K562 (cell line): ENCODE measurements around the gene STK32C. TPM values are rescaled to one million over a fixed set of nuclear protein-coding genes. Genes with fewer than 3 reads are reported as not detected.

Experiments used
- ATAC-seq: fragments of 200-7000 bp; cut with Tn5 transposase; 3 replicates; pipeline ENCODE4 v1.9.1; 2020; ENCODE audit warnings: moderate library complexity
- BruUV-seq: library from RNA; stranded (reverse); fragments of 400-500 nt; replicated peaks from 2 replicates; lab custom pipeline; 2021; lab: Mats Ljungman, UMichigan
- CTCF ChIA-PET: fragments of 300-600 bp; formaldehyde crosslinking; extraction: SDS; loops from one replicate; lab custom pipeline; 2021; ENCODE audit warnings: low intra/inter-chr PET ratio; lab: Yijun Ruan, JAX
- POLR2A ChIA-PET: fragments of 300-600, 350-650 bp; sonication (Branson Sonifier 250); formaldehyde crosslinking; extraction: SDS; loops from one replicate; lab custom pipeline; 2021; ENCODE audit warnings: antibody characterized with exemption, inconsistent platforms; lab: Yijun Ruan, JAX
- DNase-seq, 4 experiments: peaks; one replicate each; pipeline versions ENCODE4 v3.0.0 to v3.0.0-alpha.2; 2011 to 2018; ENCODE audit warnings: low spot score in 3 of 4, mixed read lengths in 3 of 4; ENCODE audit errors: extremely low read depth in 1 of 4
- FAIRE-seq: peaks from 2 replicates; lab custom pipeline; 2011; peaks lifted over from hg19 to GRCh38; lab: Jason Lieb, UNC
- H2AFZ ChIP-seq: 2 replicates; pipeline ENCODE4 v1.6.0; 2011; ENCODE audit warnings: low read depth, low read length, control low read depth, inconsistent platforms
- H3K27ac ChIP-seq: fragments of 200-600 bp; 3 replicates; pipeline ENCODE4 v1.8.0; 2011; ENCODE audit warnings: low read depth, mild to moderate bottlenecking, control low read depth, inconsistent platforms, low read length, moderate library complexity, mixed read lengths; ENCODE audit errors: extremely low read depth
- H3K27me3 ChIP-seq, 2 experiments: fragments of 300-600 bp in 1 of 2; 2 replicates in 1 of 2; 3 replicates in 1 of 2; pipeline versions ENCODE4 v1.6.0 to v1.8.0; 2011; ENCODE audit warnings: inconsistent platforms in 2 of 2, low read length in 2 of 2, mild to moderate bottlenecking in 1 of 2, mixed read lengths in 1 of 2, moderate library complexity in 1 of 2; ENCODE audit not compliant: control insufficient read depth in 2 of 2, insufficient read depth in 2 of 2
- H3K36me3 ChIP-seq: fragments of 300-600 bp; 3 replicates; pipeline ENCODE4 v1.8.0; 2011; ENCODE audit warnings: mild to moderate bottlenecking, low read length, inconsistent platforms; ENCODE audit not compliant: control insufficient read depth, insufficient read depth
- H3K4me1 ChIP-seq, 2 experiments: fragments of 200-600 bp in 1 of 2; replicated peaks in 1 of 2; 2 replicates in 1 of 2; 3 replicates in 1 of 2; pipeline versions ENCODE4 v1.5.1 to v1.8.0; 2011; ENCODE audit warnings: inconsistent platforms in 2 of 2, low read length in 2 of 2, mild to moderate bottlenecking in 1 of 2, mixed read lengths in 1 of 2, moderate library complexity in 1 of 2; ENCODE audit not compliant: control insufficient read depth in 2 of 2, insufficient read depth in 2 of 2
- H3K4me2 ChIP-seq: 2 replicates; pipeline ENCODE4 v1.6.1; 2011; ENCODE audit warnings: low read length, control low read depth, inconsistent platforms, mixed read lengths; ENCODE audit not compliant: insufficient read depth
- H3K4me3 ChIP-seq: fragments of 200-600 bp; sonication (generic), shearing (Covaris generic); 2 replicates; pipeline ENCODE4 v1.5.1; 2016; ENCODE audit warnings: control low read depth, inconsistent platforms
- H3K79me2 ChIP-seq: fragments of 200-600 bp; 3 replicates; pipeline ENCODE4 v1.8.0; 2011; ENCODE audit warnings: low read length, inconsistent platforms; ENCODE audit not compliant: control insufficient read depth, insufficient read depth
- H3K9ac ChIP-seq, 2 experiments: 2 replicates each; pipeline versions ENCODE4 v1.6.0 to v1.6.1; 2011; ENCODE audit warnings: low read depth in 2 of 2, low read length in 2 of 2, control low read depth in 1 of 2, inconsistent platforms in 1 of 2, mild to moderate bottlenecking in 1 of 2, mixed read lengths in 1 of 2; ENCODE audit not compliant: insufficient read depth in 1 of 2
- H3K9me1 ChIP-seq: one replicate; pipeline ENCODE4 v1.6.0; 2011; ENCODE audit warnings: inconsistent platforms, mild to moderate bottlenecking, low read length, moderate library complexity; ENCODE audit not compliant: control insufficient read depth, insufficient read depth
- H3K9me3 ChIP-seq: replicated peaks from 2 replicates; pipeline ENCODE4 v1.5.1; 2011; ENCODE audit warnings: low read depth, low read length, inconsistent platforms; ENCODE audit not compliant: control insufficient read depth, insufficient read depth
- H4K20me1 ChIP-seq: replicated peaks from 2 replicates; pipeline ENCODE4 v1.6.1; 2011; ENCODE audit warnings: low read length, inconsistent platforms, mixed read lengths; ENCODE audit not compliant: control insufficient read depth, insufficient read depth
- ADNP ChIP-seq: fragments of 200-800 bp; sonication (Bioruptor generic); IDR thresholded peaks from 2 replicates; pipeline ENCODE4 v1.6.1; 2016; ENCODE audit warnings: missing genetic modification characterization, missing compliant biosample characterization
- CHD1 ChIP-seq: fragments of 200-600 bp; sonication (generic); IDR thresholded peaks from one replicate; pipeline ENCODE4 v1.6.1; 2012; ENCODE audit warnings: mild to moderate bottlenecking, moderate library complexity, low read length, inconsistent platforms
- COPS2 ChIP-seq: fragments of 450-650 bp; conservative IDR thresholded peaks from 2 replicates; pipeline ENCODE4 v1.6.1; 2016; ENCODE audit warnings: mild to moderate bottlenecking, moderate library complexity
- ETS2 ChIP-seq: IDR thresholded peaks from 2 replicates; pipeline ENCODE4 v1.6.1; 2016; ENCODE audit warnings: borderline replicate concordance, missing genetic modification characterization, mild to moderate bottlenecking, moderate library complexity, missing compliant biosample characterization; ENCODE audit not compliant: poor library complexity, severe bottlenecking
- FOSL1 ChIP-seq: fragments of 200-800 bp; sonication (Bioruptor generic); conservative IDR thresholded peaks from 2 replicates; pipeline ENCODE4 v1.6.1; 2016; ENCODE audit warnings: missing genetic modification characterization, missing compliant biosample characterization
- FOXM1 ChIP-seq, 2 experiments: fragments of 450-650 bp in 1 of 2; sonication (generic) in 1 of 2; formaldehyde crosslinking in 1 of 2; IDR thresholded peaks; 2 replicates each; pipeline versions ENCODE4 v1.6.1 to v1.9.0; 2017 to 2022; ENCODE audit warnings: low read depth in 2 of 2, mild to moderate bottlenecking in 2 of 2, missing genetic modification reagents in 1 of 2, moderate library complexity in 1 of 2
- NELFE ChIP-seq: IDR thresholded peaks from 2 replicates; pipeline ENCODE4 v1.6.1; 2011; ENCODE audit warnings: mild to moderate bottlenecking; ENCODE audit not compliant: insufficient read depth, insufficient read length
- PURB ChIP-seq: sonication (generic); formaldehyde crosslinking; IDR thresholded peaks from 2 replicates; pipeline ENCODE4 v1.9.0; 2021; ENCODE audit warnings: low read depth, mild to moderate bottlenecking, missing genetic modification reagents
- TOE1 ChIP-seq, 2 experiments: fragments of 450-650 bp in 1 of 2; sonication (generic) in 1 of 2; formaldehyde crosslinking in 1 of 2; IDR thresholded peaks; 2 replicates each; pipeline versions ENCODE4 v1.7.1 to v1.8.0; 2016 to 2022; ENCODE audit warnings: borderline replicate concordance in 2 of 2, mild to moderate bottlenecking in 2 of 2, antibody characterized with exemption in 1 of 2, inconsistent platforms in 1 of 2, low read depth in 1 of 2, missing genetic modification reagents in 1 of 2, moderate library complexity in 1 of 2
- YBX1 ChIP-seq: fragments of 450-650 bp; IDR thresholded peaks from 2 replicates; pipeline ENCODE4 v1.7.1; 2016; ENCODE audit warnings: mild to moderate bottlenecking
- ZBTB43 ChIP-seq: sonication (generic); formaldehyde crosslinking; IDR thresholded peaks from 2 replicates; pipeline ENCODE4 v1.8.0; 2023; ENCODE audit warnings: mild to moderate bottlenecking, missing genetic modification reagents
- ZNF165 ChIP-seq: fragments of 250-450 bp; sonication (Bioruptor Pico); IDR thresholded peaks from 2 replicates; pipeline ENCODE4 v1.4.0; 2020; ENCODE audit warnings: borderline replicate concordance
- ZNF696 ChIP-seq: fragments of 250-450 bp; sonication (Bioruptor Pico); conservative IDR thresholded peaks from 2 replicates; pipeline ENCODE4 v1.4.0; 2020; ENCODE audit warnings: mild to moderate bottlenecking, moderate library complexity
- WGBS: fragments of 100-300 bp; shearing (Covaris generic); methylation state at CpG from one replicate; pipeline ENCODE4 v1.1.6; 2016; ENCODE audit warnings: low coverage, mixed read lengths; ENCODE audit not compliant: insufficient coverage; ENCODE audit errors: missing lambda C conversion rate; 5-methylcytosine and 5-hydroxymethylcytosine counted together
- in situ Hi-C: fragments of 300-500 bp; cut with MboI; formaldehyde crosslinking; loops from 4 replicates; pipeline ENCODE4 v1.15.0; 2018; ENCODE audit warnings: inconsistent platforms, mixed read lengths
- intact Hi-C: fragments of 100-400 bp; cut with micrococcal nuclease; formaldehyde crosslinking; loops from 2 replicates; pipeline ENCODE4 v1.14.2; 2022
- polyA plus RNA-seq, 8 experiments: library from polyadenylated mRNA; depleted of rRNA in 4 of 8; stranded (reverse) in 5 of 8; unstranded in 3 of 8; fragments of >200 nt; fragmentation: Nextera tagmentation in 2 of 8; fragmentation: Illumina TruSeq in 1 of 8; extraction: Ambion mirVana in 2 of 8; extraction: Trizol in 1 of 8; gene quantifications; 2 replicates each; pipeline versions ENCODE4 v1.2.1 to v1.2.3, GENCODE V29; 2011 to 2014; ENCODE audit warnings: inconsistent platforms in 1 of 8, missing spikeins in 1 of 8
- total RNA-seq, 7 experiments: library from RNA; depleted of rRNA in 6 of 7; stranded (reverse); fragments of >200 nt in 6 of 7; fragmentation: Illumina TruSeq in 2 of 7; extraction: Trizol in 2 of 7; gene quantifications; 2 replicates each; pipeline versions ENCODE4 v1.2.1 to v1.2.3, GENCODE V29; 2011 to 2021; ENCODE audit warnings: low replicate concordance in 1 of 7

STK32C gene
- total and polyA plus RNA-seq, 9 of the 15 experiments (the other 6 are each of a cell fraction or from before 2014, with no cell fraction given): 1.5 to 20.9 (median 6.5) TPM

GRCh38 chr10:132298038-132298881 lies 9.5 kb downstream of the STK32C start:
- in situ Hi-C loops: no loop called here
- DNase-seq (no peak), FAIRE-seq (no peak), ATAC-seq (no peak)
- Histone ChIP-seq H3K27me3 (peaks cover 24 to 85% of the 10 kb centered on the region in 2 experiments), H4K20me1 (peaks cover 5% of the 10 kb centered on the region), H3K9me3 (no peaks in the 10 kb centered on the region), H3K27ac (no peak overlapping the region), H2AFZ (no peak overlapping the region), H3K9me1 (peaks cover 2% of the 10 kb centered on the region), H3K9ac (no peak overlapping the region), H3K4me2 (no peak overlapping the region), H3K36me3 (no peaks in the 10 kb centered on the region), H3K79me2 (no peaks in the 10 kb centered on the region), H3K4me3 (no peak overlapping the region), H3K4me1 (peaks cover 0 to 20% of the 10 kb centered on the region in 2 experiments; a peak in 2 of 5 replicates)
- TF ChIP-seq ETS2 (tag): no peak
- intact Hi-C loops: no loop called here
- ChIA-PET POLR2A (interaction anchor here (0.7 kb wide), 2 partner anchors 20 to 50 kb away, joined by 3 read pairs; no protein-coding TSS in a partner anchor), CTCF (interaction anchor here (0.7 kb wide), 1 partner anchor 34 kb away, joined by 5 read pairs; no protein-coding TSS in a partner anchor)
- BruUV-seq: no TSS peak
- 5% methylated on average over 15 of the region's 28 CpGs for whole genome bisulfite sequencing

DNA sequence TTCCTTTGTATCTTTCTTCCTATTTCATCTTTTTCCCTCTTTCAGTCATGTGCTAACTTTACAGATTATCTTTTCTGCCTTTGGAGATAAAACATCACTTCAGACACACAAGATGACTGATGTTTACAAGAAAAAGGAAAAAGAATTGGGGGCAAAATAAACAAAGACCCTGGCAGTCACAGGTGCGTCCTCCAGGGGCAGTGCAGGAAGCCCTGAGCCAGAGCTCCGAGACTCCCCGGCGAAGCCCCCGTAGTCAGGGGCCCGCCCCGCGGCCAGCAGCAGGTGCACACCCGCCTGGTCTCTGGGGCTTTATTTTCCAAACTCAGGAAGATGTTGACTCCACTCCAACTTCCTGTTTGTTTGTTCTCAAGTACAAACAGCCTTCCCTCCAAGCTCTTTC lies 10.2 kb downstream of the STK32C start:
- intact Hi-C loops (no loop called here), in situ Hi-C loops (no loop called here)
- ChIA-PET POLR2A (no interaction called here), CTCF (no interaction called here)
- H3K9ac ChIP-seq: no peak overlapping the region
- no TSS peak for BruUV-seq
- DNase-seq (no peak), ATAC-seq (no peak), FAIRE-seq (no peak)
- H2AFZ ChIP-seq: no peak overlapping the region
- peaks cover 0 to 21% of the 10 kb centered on the region in 2 experiments; a peak in 2 of 5 replicates for H3K4me1 ChIP-seq
- no peak overlapping the region for H3K4me3 ChIP-seq
- peaks cover 2% of the 10 kb centered on the region for H3K9me1 ChIP-seq
- H4K20me1 ChIP-seq: peaks cover 5% of the 10 kb centered on the region
- no peaks in the 10 kb centered on the region for H3K79me2 ChIP-seq
- H3K27ac ChIP-seq: no peak overlapping the region
- H3K4me2 ChIP-seq: no peak overlapping the region
- WGBS: 12% methylated on average over 9 of the region's 9 CpGs
- no peaks in the 10 kb centered on the region for H3K9me3 ChIP-seq
- no peaks in the 10 kb centered on the region for H3K36me3 ChIP-seq
- H3K27me3 ChIP-seq: peaks cover 17 to 77% of the 10 kb centered on the region in 2 experiments
- TF ChIP-seq NELFE (no peak), TOE1 (IDR thresholded peaks at IDR 0.05; ENCODE audit: borderline replicate concordance) (no peak), TOE1 (CRISPR knock-in tag; IDR thresholded peaks at IDR 0.05; ENCODE audit: borderline replicate concordance, low read depth) (no peak), ZNF165 (CRISPR knock-in tag) (no peak), YBX1 (no peak), CHD1 (no peak), FOXM1 (IDR thresholded peaks at IDR 0.05; ENCODE audit: low read depth) (no peak), FOXM1 (CRISPR knock-in tag; IDR thresholded peaks at IDR 0.05; ENCODE audit: low read depth) (no peak), PURB (no peak), FOSL1 (tag) (no peak), ZBTB43 (CRISPR knock-in tag) (no peak), COPS2 (no peak), ADNP (tag) (no peak), ZNF696 (no peak)
